Right lobe of liver (tissue), 4 donors: Measurements from ENCODE around the gene MRGPRX3.

Source experiments
- POLR2A ChIP-seq: fragments of 450-650 bp; IDR thresholded peaks from one replicate; pipeline ENCODE4 v1.6.1; 2017; ENCODE audit warnings: antibody characterized with exemption, mild to moderate bottlenecking
- TF ChIP-seq, protein P1 (sequence below), 4 donors: fragments of 200-600 bp in 3 of 4; fragments of 450-650 bp in 1 of 4; IDR thresholded peaks; one replicate each; pipeline versions ENCODE4 v1.5.1 to v1.8.0; 2016 to 2022; ENCODE audit warnings: antibody characterized with exemption in 4 of 4, mild to moderate bottlenecking in 2 of 4
- donor health status: DM: no; HTN: no; CAD: no.
- donor health status: DM: no; HTN: no; CAD: no.
- donor health status: DM: no; HTN: yes; CAD: no.

- TF ChIP-seq, protein P1, sequence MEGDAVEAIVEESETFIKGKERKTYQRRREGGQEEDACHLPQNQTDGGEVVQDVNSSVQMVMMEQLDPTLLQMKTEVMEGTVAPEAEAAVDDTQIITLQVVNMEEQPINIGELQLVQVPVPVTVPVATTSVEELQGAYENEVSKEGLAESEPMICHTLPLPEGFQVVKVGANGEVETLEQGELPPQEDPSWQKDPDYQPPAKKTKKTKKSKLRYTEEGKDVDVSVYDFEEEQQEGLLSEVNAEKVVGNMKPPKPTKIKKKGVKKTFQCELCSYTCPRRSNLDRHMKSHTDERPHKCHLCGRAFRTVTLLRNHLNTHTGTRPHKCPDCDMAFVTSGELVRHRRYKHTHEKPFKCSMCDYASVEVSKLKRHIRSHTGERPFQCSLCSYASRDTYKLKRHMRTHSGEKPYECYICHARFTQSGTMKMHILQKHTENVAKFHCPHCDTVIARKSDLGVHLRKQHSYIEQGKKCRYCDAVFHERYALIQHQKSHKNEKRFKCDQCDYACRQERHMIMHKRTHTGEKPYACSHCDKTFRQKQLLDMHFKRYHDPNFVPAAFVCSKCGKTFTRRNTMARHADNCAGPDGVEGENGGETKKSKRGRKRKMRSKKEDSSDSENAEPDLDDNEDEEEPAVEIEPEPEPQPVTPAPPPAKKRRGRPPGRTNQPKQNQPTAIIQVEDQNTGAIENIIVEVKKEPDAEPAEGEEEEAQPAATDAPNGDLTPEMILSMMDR (IDR thresholded peaks at IDR 0.05) = no peak
- no peak for TF ChIP-seq POLR2A
These were observed 38.4 kb upstream of the MRGPRX3 start for GRCh38 chr11:18093959-18094358.
